H1 (cell line): Measurements from ENCODE around the gene DDOST. TPM values are rescaled to one million over a fixed set of nuclear protein-coding genes. Genes with fewer than 3 reads are reported as not detected.

ENCODE experiments used
- CTCF ChIA-PET: fragments of 300-600 bp; sonication (Branson Sonifier 250); formaldehyde crosslinking; loops from one replicate; lab custom pipeline; 2021; ENCODE audit not compliant: partially characterized antibody; lab: Charles Lee
- POLR2A ChIA-PET: fragments of 300-600 bp; sonication (Branson Sonifier 250); formaldehyde crosslinking; loops from one replicate; lab custom pipeline; 2021; ENCODE audit warnings: inconsistent platforms; ENCODE audit not compliant: partially characterized antibody; lab: Charles Lee
- DNase-seq, 2 experiments: peaks; one replicate each; pipeline versions ENCODE4 v3.0.0 to v3.0.0-alpha.2; 2010 to 2022; ENCODE audit warnings: low spot score in 2 of 2, low read depth in 1 of 2, mixed read lengths in 1 of 2
- FAIRE-seq: peaks from 2 replicates; lab custom pipeline; 2011; peaks lifted over from hg19 to GRCh38; lab: Jason Lieb, UNC
- H2AFZ ChIP-seq: 2 replicates; pipeline ENCODE4 v1.8.1; 2012; ENCODE audit warnings: low read length, inconsistent platforms
- H2AK5ac ChIP-seq: 2 replicates; pipeline ENCODE4 v1.6.1; 2013; ENCODE audit warnings: low read depth, low read length
- H2BK120ac ChIP-seq: replicated peaks from 2 replicates; pipeline ENCODE3; 2013; ENCODE audit warnings: low read depth, low read length, inconsistent platforms
- H2BK12ac ChIP-seq: 2 replicates; pipeline ENCODE4 v1.6.1; 2013; ENCODE audit warnings: low read depth, low read length
- H2BK15ac ChIP-seq: 2 replicates; pipeline ENCODE4 v1.6.1; 2013; ENCODE audit warnings: low read length
- H2BK20ac ChIP-seq: 2 replicates; pipeline ENCODE4 v1.6.1; 2013; ENCODE audit warnings: low read length
- H2BK5ac ChIP-seq: 2 replicates; pipeline ENCODE4 v1.6.1; 2013; ENCODE audit warnings: low read depth, low read length
- H3K14ac ChIP-seq: 2 replicates; pipeline ENCODE4 v1.6.1; 2013; ENCODE audit warnings: inconsistent platforms; ENCODE audit not compliant: insufficient read length
- H3K18ac ChIP-seq: 2 replicates; pipeline ENCODE4 v1.6.1; 2013; ENCODE audit warnings: low read length; ENCODE audit errors: extremely low read depth
- H3K23ac ChIP-seq: 2 replicates; pipeline ENCODE4 v1.6.1; 2013; ENCODE audit warnings: inconsistent platforms; ENCODE audit not compliant: insufficient read length
- H3K23me2 ChIP-seq: 2 replicates; pipeline ENCODE4 v1.6.1; 2013; ENCODE audit warnings: low read depth, low read length
- H3K27ac ChIP-seq: 2 replicates; pipeline ENCODE4 v1.6.1; 2011; ENCODE audit warnings: low read depth, low read length, inconsistent platforms
- H3K27me3 ChIP-seq, 4 experiments: replicated peaks in 1 of 4; 1 replicate in 1 of 4; 2 replicates in 3 of 4; pipeline versions ENCODE4 v1.6.1 to v1.8.1; 2011 to 2013; ENCODE audit warnings: low read length in 3 of 4, mild to moderate bottlenecking in 3 of 4, inconsistent platforms in 2 of 4, mixed read lengths in 2 of 4, moderate library complexity in 1 of 4; ENCODE audit not compliant: control insufficient read depth in 3 of 4, insufficient read depth in 3 of 4; ENCODE audit errors: extremely low read depth in 1 of 4
- H3K36me3 ChIP-seq, 4 experiments: 2 replicates each; pipeline versions ENCODE4 v1.6.1 to v1.8.1; 2011 to 2013; ENCODE audit warnings: mild to moderate bottlenecking in 4 of 4, low read length in 3 of 4, moderate library complexity in 2 of 4, control low read depth in 1 of 4, inconsistent platforms in 1 of 4; ENCODE audit not compliant: insufficient read depth in 4 of 4, control insufficient read depth in 2 of 4
- H3K4ac ChIP-seq: replicated peaks from 2 replicates; pipeline ENCODE3; 2013; ENCODE audit warnings: low read length, low read depth, mixed read lengths, inconsistent platforms; ENCODE audit not compliant: insufficient read length
- H3K4me1 ChIP-seq, 4 experiments: replicated peaks in 1 of 4; 1 replicate in 1 of 4; 2 replicates in 3 of 4; pipeline versions ENCODE4 v1.6.1 to v1.8.1; 2011 to 2013; ENCODE audit warnings: low read length in 3 of 4, inconsistent platforms in 2 of 4, mixed read lengths in 1 of 4; ENCODE audit not compliant: insufficient read depth in 4 of 4, control insufficient read depth in 3 of 4
- H3K4me2 ChIP-seq, 2 experiments: 2 replicates each; pipeline versions ENCODE4 v1.6.1 to v1.8.1; 2011 to 2013; ENCODE audit warnings: low read depth in 2 of 2, low read length in 2 of 2, control low read depth in 1 of 2, inconsistent platforms in 1 of 2, mild to moderate bottlenecking in 1 of 2; ENCODE audit not compliant: insufficient read depth in 1 of 2
- H3K4me3 ChIP-seq, 4 experiments: fragments of 200-600, 300-600 bp in 1 of 4; sonication (generic), shearing (Covaris generic), sonication (Bioruptor Twin) in 1 of 4; 2 replicates each; pipeline versions ENCODE4 v1.5.1 to v1.8.1; 2011 to 2016; ENCODE audit warnings: low read length in 4 of 4, low read depth in 3 of 4, control low read depth in 2 of 4, inconsistent platforms in 2 of 4, mild to moderate bottlenecking in 2 of 4, mixed read lengths in 1 of 4, moderate library complexity in 1 of 4; ENCODE audit not compliant: insufficient read depth in 2 of 4; ENCODE audit errors: extremely low read depth in 1 of 4
- H3K56ac ChIP-seq: replicated peaks from 2 replicates; pipeline ENCODE3; 2013; ENCODE audit warnings: low read depth, mild to moderate bottlenecking, mixed read lengths, low read length, inconsistent platforms; ENCODE audit not compliant: insufficient read length
- H3K79me1 ChIP-seq: 2 replicates; pipeline ENCODE4 v1.6.1; 2013; ENCODE audit warnings: low read depth, low read length, control low read depth
- H3K79me2 ChIP-seq, 2 experiments: 2 replicates each; pipeline versions ENCODE4 v1.6.1 to v1.8.1; 2012 to 2013; ENCODE audit warnings: low read length in 2 of 2, mild to moderate bottlenecking in 2 of 2, inconsistent platforms in 1 of 2; ENCODE audit not compliant: insufficient read depth in 2 of 2, control insufficient read depth in 1 of 2
- H3K9ac ChIP-seq, 4 experiments: replicated peaks in 1 of 4; 1 replicate in 1 of 4; 2 replicates in 3 of 4; pipeline versions ENCODE4 v1.6.1 to v1.8.1; 2011 to 2013; ENCODE audit warnings: low read depth in 3 of 4, low read length in 3 of 4, control low read depth in 2 of 4, mild to moderate bottlenecking in 2 of 4, moderate library complexity in 2 of 4, inconsistent platforms in 1 of 4; ENCODE audit errors: extremely low read depth in 1 of 4
- H3K9me3 ChIP-seq, 2 experiments: 2 replicates each; pipeline versions ENCODE4 v1.6.1 to v1.8.1; 2012 to 2013; ENCODE audit warnings: mild to moderate bottlenecking in 2 of 2, moderate library complexity in 2 of 2, control low read depth in 1 of 2, inconsistent platforms in 1 of 2, low read depth in 1 of 2, low read length in 1 of 2, mixed read lengths in 1 of 2; ENCODE audit not compliant: insufficient read depth in 2 of 2
- H4K20me1 ChIP-seq, 2 experiments: replicated peaks in 1 of 2; 2 replicates each; pipeline versions ENCODE3 to v1.8.1; 2011 to 2013; ENCODE audit warnings: inconsistent platforms in 2 of 2, low read length in 2 of 2, mild to moderate bottlenecking in 1 of 2; ENCODE audit not compliant: insufficient read depth in 2 of 2, control insufficient read depth in 1 of 2
- H4K5ac ChIP-seq: 2 replicates; pipeline ENCODE4 v1.6.1; 2013; ENCODE audit warnings: low read length, low read depth, mixed read lengths, inconsistent platforms; ENCODE audit not compliant: insufficient read length
- H4K8ac ChIP-seq: 2 replicates; pipeline ENCODE4 v1.8.0; 2013; ENCODE audit warnings: mild to moderate bottlenecking, moderate library complexity, low read length, inconsistent platforms; ENCODE audit not compliant: insufficient read depth; ENCODE audit errors: extremely low read depth
- H4K91ac ChIP-seq: replicated peaks from 2 replicates; pipeline ENCODE3; 2013; ENCODE audit warnings: low read length, mixed read lengths, inconsistent platforms; ENCODE audit not compliant: insufficient read length
- BCL11A ChIP-seq, 2 experiments: IDR thresholded peaks; one replicate each; pipeline ENCODE4 v1.6.1; 2011; ENCODE audit warnings: low read depth in 2 of 2, low read length in 2 of 2, mild to moderate bottlenecking in 2 of 2
- RAD21 ChIP-seq, 2 experiments: IDR thresholded peaks in 1 of 2; conservative IDR thresholded peaks in 1 of 2; 2 replicates each; pipeline ENCODE4 v1.6.1; 2011; ENCODE audit warnings: low read depth in 2 of 2, low read length in 2 of 2, improper control_type of control experiment in 1 of 2, inconsistent platforms in 1 of 2, mild to moderate bottlenecking in 1 of 2, moderate library complexity in 1 of 2
- SP4 ChIP-seq: IDR thresholded peaks from 2 replicates; pipeline ENCODE4 v1.6.1; 2012; ENCODE audit warnings: low read length, inconsistent platforms
- whole genome bisulfite sequencing, 2 experiments: shearing (Covaris generic) in 1 of 2; methylation state at CpG; one replicate each; pipeline versions ENCODE4 v1.1.6 to v1.1.7; 2013 to 2015; ENCODE audit warnings: low lambda C conversion rate in 2 of 2, mixed read lengths in 2 of 2, inconsistent platforms in 1 of 2, low coverage in 1 of 2, missing lambda C conversion rate in 1 of 2; ENCODE audit not compliant: insufficient replicate concordance in 2 of 2, insufficient coverage in 1 of 2, insufficient read length in 1 of 2; ENCODE audit errors: extremely low coverage in 1 of 2, missing lambda C conversion rate in 1 of 2; 5-methylcytosine and 5-hydroxymethylcytosine counted together
- polyA plus RNA-seq, 7 experiments: library from polyadenylated mRNA; depleted of rRNA in 3 of 7; stranded (reverse) in 5 of 7; unstranded in 2 of 7; fragments of >200 nt in 5 of 7; fragments of 200-250 nt in 2 of 7; gene quantifications; 1 replicate in 5 of 7; 2 replicates in 1 of 7; 4 replicates in 1 of 7; pipeline versions ENCODE4 v1.2.1 to v1.2.3, GENCODE V29; 2011 to 2013; ENCODE audit warnings: missing spikeins in 2 of 7, mixed read lengths in 2 of 7
- total RNA-seq: library from RNA; stranded (reverse); fragmentation: NEBNext Ultra II Directional; extraction: Animal tissue kit (Norgen Biotek cat#: 25700); gene quantifications from 2 replicates; pipeline ENCODE4 v1.2.1, GENCODE V29; 2021
- TF ChIP-seq, protein P1 (sequence below): IDR thresholded peaks from 2 replicates; pipeline ENCODE4 v1.6.1; 2012; ENCODE audit warnings: low read length, inconsistent platforms

Gene DDOST
- total and polyA plus RNA-seq, 2 of the 8 experiments (the other 6 are each of a cell fraction or from before 2014, with no cell fraction given) = 253 to 336 TPM

DNA sequence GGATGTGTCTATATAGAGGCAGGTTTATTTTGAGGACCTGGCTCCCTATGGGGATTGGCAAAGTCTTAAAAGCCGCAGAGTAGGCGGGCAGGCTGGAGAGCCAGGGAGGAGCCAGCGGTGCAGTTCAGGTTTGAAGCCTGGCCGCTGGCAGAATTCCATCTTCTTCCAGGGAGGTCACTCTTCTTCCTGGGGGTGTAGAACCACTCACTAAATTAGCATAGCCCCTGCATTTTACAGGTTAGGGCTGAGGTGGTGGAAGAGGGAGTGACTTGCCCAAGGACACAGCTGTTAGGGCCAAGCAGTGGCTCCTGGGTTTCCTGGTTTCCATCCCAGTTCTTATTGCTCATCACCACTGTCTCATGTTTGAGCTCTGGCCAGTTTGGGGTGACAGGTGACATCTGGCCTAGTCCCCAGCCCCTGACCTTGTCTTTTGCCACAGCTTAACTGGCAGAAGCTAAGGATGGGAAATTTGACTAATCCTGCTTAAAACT lies 26.5 kb downstream of the DDOST start:
- H3K79me2 ChIP-seq = no peaks in the 10 kb centered on the region
- peaks cover 0 to 5% (median 0%) of the 10 kb centered on the region in 4 experiments; a peak in 2 of 7 replicates for H3K27me3 ChIP-seq
- POLR2A ChIA-PET = interaction anchor here (0.5 to 2.3 kb wide), 7 partner anchors 9 to 548 kb away, joined by 3 to 13 read pairs (median 5); partner anchors contain the start of gene HP1BP3
- H3K9ac ChIP-seq = peak overlapping the region in 1 of 4 experiments; percentile 37; a peak in 1 of 7 replicates
- peak overlapping the region; percentile 70 to 80 (median 75) for H3K4me3 ChIP-seq
- WGBS, 2 experiments = 7% methylated on average over 4 of the region's 4 CpGs; no CpG with 5 or more reads in 1 of the 2 experiments
- no peak overlapping the region for H4K91ac ChIP-seq
- H3K18ac ChIP-seq = no peak overlapping the region
- CTCF ChIA-PET = interaction anchor here (0.6 to 5.8 kb wide), 18 partner anchors 7 to 683 kb away, joined by 3 to 47 read pairs (median 4); partner anchors contain the start of genes CDA and FAM43B
- TF ChIP-seq, protein P1, sequence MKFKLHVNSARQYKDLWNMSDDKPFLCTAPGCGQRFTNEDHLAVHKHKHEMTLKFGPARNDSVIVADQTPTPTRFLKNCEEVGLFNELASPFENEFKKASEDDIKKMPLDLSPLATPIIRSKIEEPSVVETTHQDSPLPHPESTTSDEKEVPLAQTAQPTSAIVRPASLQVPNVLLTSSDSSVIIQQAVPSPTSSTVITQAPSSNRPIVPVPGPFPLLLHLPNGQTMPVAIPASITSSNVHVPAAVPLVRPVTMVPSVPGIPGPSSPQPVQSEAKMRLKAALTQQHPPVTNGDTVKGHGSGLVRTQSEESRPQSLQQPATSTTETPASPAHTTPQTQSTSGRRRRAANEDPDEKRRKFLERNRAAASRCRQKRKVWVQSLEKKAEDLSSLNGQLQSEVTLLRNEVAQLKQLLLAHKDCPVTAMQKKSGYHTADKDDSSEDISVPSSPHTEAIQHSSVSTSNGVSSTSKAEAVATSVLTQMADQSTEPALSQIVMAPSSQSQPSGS = no peak
- TF ChIP-seq RAD21 (IDR thresholded peaks at IDR 0.05 in 1 of 2, conservative IDR thresholded peaks at IDR 0.05 in 1 of 2; ENCODE audit: low read depth in 2 of 2, low read length in 2 of 2) = no peak
- TF ChIP-seq SP4 = 0 out of 2 replicates have a peak, but pooled peaks have one; percentile 14
- TF ChIP-seq BCL11A (IDR thresholded peaks at IDR 0.05; ENCODE audit: low read depth in 2 of 2, low read length in 2 of 2) = no peak
- H3K4ac ChIP-seq = no peak overlapping the region
- no peak overlapping the region for H2BK12ac ChIP-seq
- H3K4me2 ChIP-seq = peak overlapping the region; percentile 80 to 89
- H2BK5ac ChIP-seq = no peak overlapping the region
- peaks cover 5% of the 10 kb centered on the region; the same call in 1 of the 2 replicates for H3K23me2 ChIP-seq
- no peaks in the 10 kb centered on the region for H4K20me1 ChIP-seq
- no peaks in the 10 kb centered on the region; a peak in 1 of 8 replicates for H3K36me3 ChIP-seq
- peaks cover 0 to under 1% of the 10 kb centered on the region in 2 experiments; a peak in 1 of 4 replicates for H3K9me3 ChIP-seq
- H4K8ac ChIP-seq = no peak overlapping the region
- H3K14ac ChIP-seq = no peak overlapping the region
- no peak overlapping the region for H2BK20ac ChIP-seq
- no peak overlapping the region for H3K23ac ChIP-seq
- no peak overlapping the region for H2BK120ac ChIP-seq
- DNase-seq (peak in 1 of 2 experiments; percentile 55), FAIRE-seq (no peak)
- H2AFZ ChIP-seq = peak overlapping the region; percentile 99
- no peak overlapping the region for H2BK15ac ChIP-seq
- no peak overlapping the region for H3K56ac ChIP-seq
- no peak overlapping the region for H2AK5ac ChIP-seq
- no peak overlapping the region for H3K27ac ChIP-seq
- no peak overlapping the region for H4K5ac ChIP-seq
- peaks cover 0 to 7% (median 0%) of the 10 kb centered on the region in 4 experiments; a peak in 2 of 7 replicates for H3K4me1 ChIP-seq
- H3K79me1 ChIP-seq = no peaks in the 10 kb centered on the region
